Left lung (tissue), 10 donors: Measurements from ENCODE around the gene SVIL. TPM values are rescaled to one million over a fixed set of nuclear protein-coding genes. Genes with fewer than 3 reads are reported as not detected.
"Not testable (repeated sequence)": the region's sequence is repeated elsewhere in the genome, so short reads cannot be mapped to it uniquely, and the experiment has no call there.

Experiments
- ATAC-seq: fragments of 200-7000 bp; cut with Tn5 transposase; one replicate; pipeline ENCODE4 v1.9.1; 2020; ENCODE audit warnings: moderate library complexity
- DNase-seq, 4 donors: peaks; one replicate each; pipeline ENCODE4 v3.0.0-alpha.2; 2013 to 2020
- H3K27ac ChIP-seq, 2 donors: fragments of 200-600 bp; sonication (generic) in 1 of 2; one replicate each; pipeline versions ENCODE4 v1.5.0 to v1.8.0; 2020 to 2021
- H3K27me3 ChIP-seq, 2 donors: fragments of 200-600 bp; sonication (generic) in 1 of 2; one replicate each; pipeline versions ENCODE4 v1.5.0 to v1.8.0; 2020 to 2021
- H3K36me3 ChIP-seq, 2 donors: fragments of 200-600 bp; sonication (generic) in 1 of 2; one replicate each; pipeline versions ENCODE4 v1.5.0 to v1.8.0; 2020 to 2021
- H3K4me1 ChIP-seq, 2 donors: fragments of 200-600 bp; one replicate each; pipeline ENCODE4 v1.8.0; 2021
- H3K4me3 ChIP-seq, 2 donors: fragments of 200-600 bp; sonication (generic) in 1 of 2; one replicate each; pipeline versions ENCODE4 v1.5.0 to v1.8.0; 2020 to 2021; ENCODE audit warnings: mild to moderate bottlenecking in 1 of 2
- H3K9me3 ChIP-seq, 2 donors: fragments of 200-600 bp; sonication (generic) in 1 of 2; one replicate each; pipeline versions ENCODE4 v1.5.0 to v1.8.0; 2020 to 2021
- intact Hi-C, 2 donors: fragments of 100-400 bp; cut with DNase I; formaldehyde crosslinking; loops; one replicate each; pipeline versions ENCODE4 v1.11.2 to v1.14.2; 2022
- polyA plus RNA-seq, 6 donors: library from polyadenylated mRNA; unstranded; fragments of 120-200 nt; gene quantifications; one replicate each; pipeline ENCODE4 v1.2.1, GENCODE V29; 2013; ENCODE audit not compliant: insufficient read length in 6 of 6
- total RNA-seq, 2 donors: library from RNA; stranded (reverse); fragmentation: NEBNext Ultra II Directional; extraction: Animal tissue kit (Norgen Biotek cat#: 25700); gene quantifications; one replicate each; pipeline ENCODE4 v1.2.1, GENCODE V29; 2021
- TF ChIP-seq, protein P1 (sequence below), 2 donors: fragments of 200-600 bp; sonication (generic) in 1 of 2; IDR thresholded peaks; one replicate each; pipeline versions ENCODE4 v1.5.0 to v1.8.0; 2021; ENCODE audit warnings: antibody characterized with exemption in 2 of 2
- donor health status: DM: no; HTN: yes; CAD: no.
- donor health status: DM: no; HTN: no; CAD: no.

SVIL gene
- total and polyA plus RNA-seq, 8 donors = 49.3 to 103 (median 54.9) TPM

DNA sequence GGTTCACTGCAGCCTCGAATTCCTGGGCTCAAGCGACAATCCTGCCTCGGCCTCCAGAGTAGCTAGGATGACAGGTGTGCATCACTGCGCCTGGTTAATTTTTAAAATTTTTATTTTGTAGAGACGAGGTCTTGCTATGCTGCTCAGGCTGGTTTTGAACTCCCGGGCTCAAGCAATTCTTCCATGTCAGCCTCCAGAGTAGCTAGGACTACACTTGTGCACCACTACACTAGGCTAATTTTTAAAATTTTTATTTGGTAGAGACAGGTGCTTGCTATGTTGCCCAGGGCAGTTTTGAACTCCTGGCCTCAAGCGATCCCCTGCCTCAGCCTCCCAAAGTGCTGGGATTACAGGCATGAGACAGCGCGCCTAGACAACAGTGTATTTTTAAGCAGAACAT is 120.5 kb downstream of the SVIL start:
- intact Hi-C loops = no loop called here
- H3K4me3 ChIP-seq = no peak overlapping the region
- H3K9me3 ChIP-seq = no peaks in the 10 kb centered on the region
- TF ChIP-seq, protein P1, sequence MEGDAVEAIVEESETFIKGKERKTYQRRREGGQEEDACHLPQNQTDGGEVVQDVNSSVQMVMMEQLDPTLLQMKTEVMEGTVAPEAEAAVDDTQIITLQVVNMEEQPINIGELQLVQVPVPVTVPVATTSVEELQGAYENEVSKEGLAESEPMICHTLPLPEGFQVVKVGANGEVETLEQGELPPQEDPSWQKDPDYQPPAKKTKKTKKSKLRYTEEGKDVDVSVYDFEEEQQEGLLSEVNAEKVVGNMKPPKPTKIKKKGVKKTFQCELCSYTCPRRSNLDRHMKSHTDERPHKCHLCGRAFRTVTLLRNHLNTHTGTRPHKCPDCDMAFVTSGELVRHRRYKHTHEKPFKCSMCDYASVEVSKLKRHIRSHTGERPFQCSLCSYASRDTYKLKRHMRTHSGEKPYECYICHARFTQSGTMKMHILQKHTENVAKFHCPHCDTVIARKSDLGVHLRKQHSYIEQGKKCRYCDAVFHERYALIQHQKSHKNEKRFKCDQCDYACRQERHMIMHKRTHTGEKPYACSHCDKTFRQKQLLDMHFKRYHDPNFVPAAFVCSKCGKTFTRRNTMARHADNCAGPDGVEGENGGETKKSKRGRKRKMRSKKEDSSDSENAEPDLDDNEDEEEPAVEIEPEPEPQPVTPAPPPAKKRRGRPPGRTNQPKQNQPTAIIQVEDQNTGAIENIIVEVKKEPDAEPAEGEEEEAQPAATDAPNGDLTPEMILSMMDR (IDR thresholded peaks at IDR 0.05) = no peak
- DNase-seq = no peak
- ATAC-seq = no peak
- no peaks in the 10 kb centered on the region for H3K27me3 ChIP-seq
- no peaks in the 10 kb centered on the region for H3K4me1 ChIP-seq
- no peak overlapping the region for H3K27ac ChIP-seq
- H3K36me3 ChIP-seq = peaks cover 0 to 66% of the 10 kb centered on the region in 2 donors

DNA sequence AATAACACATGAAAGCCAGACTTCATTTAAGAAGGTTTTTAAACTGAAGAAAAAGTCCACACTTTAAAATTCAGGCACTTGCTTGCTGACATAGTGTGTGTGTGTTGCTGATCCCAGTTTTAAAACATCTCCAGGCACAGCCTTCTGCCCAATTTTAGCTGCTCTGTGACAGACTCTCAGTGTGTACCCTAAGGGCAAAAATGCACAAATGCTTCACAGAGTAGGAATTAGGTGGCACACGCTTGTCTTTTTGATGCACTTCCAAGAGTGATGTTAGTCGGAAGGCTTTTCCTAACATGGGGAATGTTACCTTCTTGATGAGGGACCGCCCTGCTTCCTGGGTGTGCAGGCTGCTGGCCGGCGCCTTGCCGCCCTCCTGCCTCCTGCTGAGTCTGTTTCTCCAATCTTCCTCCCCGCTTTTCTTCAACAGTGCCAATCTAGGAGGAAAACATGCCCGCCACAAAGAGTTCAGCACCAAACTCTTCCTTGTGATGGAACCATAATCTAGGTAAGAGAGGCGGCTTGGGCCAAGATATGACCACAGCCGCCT is 122.3 kb downstream of the SVIL start:
- H3K4me3 ChIP-seq = no peak overlapping the region
- no peaks in the 10 kb centered on the region for H3K27me3 ChIP-seq
- ATAC-seq (no peak), DNase-seq (no peak)
- no peaks in the 10 kb centered on the region for H3K9me3 ChIP-seq
- intact Hi-C loops = no loop called here
- TF ChIP-seq, protein P1 (IDR thresholded peaks at IDR 0.05) = no peak
- peaks cover 0 to 52% of the 10 kb centered on the region in 2 donors for H3K36me3 ChIP-seq
- no peak overlapping the region for H3K27ac ChIP-seq
- H3K4me1 ChIP-seq = no peaks in the 10 kb centered on the region

- H3K27ac ChIP-seq, DNase-seq, H3K4me1 ChIP-seq, intact Hi-C loops, H3K27me3 ChIP-seq, H3K9me3 ChIP-seq, ATAC-seq, H3K4me3 ChIP-seq: not testable (repeated sequence)
- peaks cover 0 to 45% of the 10 kb centered on the region in 2 donors for H3K36me3 ChIP-seq
Observed at GRCh38 chr10:29511806-29512205, 123.0 kb downstream of the SVIL start.

GRCh38 chr10:29510483-29511157 is 124.2 kb downstream of the SVIL start:
- H3K4me1 ChIP-seq, H3K4me3 ChIP-seq, H3K27ac ChIP-seq, H3K9me3 ChIP-seq, DNase-seq, H3K27me3 ChIP-seq, ATAC-seq, intact Hi-C loops: not testable (repeated sequence)
- H3K36me3 ChIP-seq = peaks cover 0 to 34% of the 10 kb centered on the region in 2 donors

- no peaks in the 10 kb centered on the region for H3K4me1 ChIP-seq
- TF ChIP-seq, protein P1 (IDR thresholded peaks at IDR 0.05) = no peak
- H3K4me3 ChIP-seq = no peak overlapping the region
- no peak overlapping the region for H3K27ac ChIP-seq
- DNase-seq (no peak), ATAC-seq (peak; percentile 45)
- intact Hi-C loops = no loop called here
- no peaks in the 10 kb centered on the region for H3K27me3 ChIP-seq
- H3K36me3 ChIP-seq = peaks cover 0 to 40% of the 10 kb centered on the region in 2 donors
- H3K9me3 ChIP-seq = no peaks in the 10 kb centered on the region
Observed at GRCh38 chr10:29508554-29509244, 126.1 kb downstream of the SVIL start.

DNA sequence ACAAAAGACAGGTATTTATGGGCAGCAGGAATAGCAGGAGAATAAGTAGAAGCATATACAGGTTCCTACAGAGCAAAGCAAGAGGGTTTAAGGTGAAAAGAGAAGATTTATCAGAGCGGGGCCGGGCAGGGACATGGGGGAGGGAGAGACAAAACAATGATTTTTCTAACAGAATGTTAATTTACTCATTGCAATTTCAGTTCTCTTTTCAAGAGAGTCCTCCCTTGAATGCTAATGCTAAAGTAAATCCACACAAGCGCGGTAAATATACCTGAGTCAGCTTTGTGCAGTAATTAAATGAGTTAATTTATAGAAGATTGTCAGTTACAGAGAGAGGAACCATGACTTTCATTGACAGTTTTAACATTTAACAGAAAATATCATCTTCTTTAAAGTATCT is 127.0 kb downstream of the SVIL start:
- H3K4me3 ChIP-seq, H3K4me1 ChIP-seq, ATAC-seq, H3K9me3 ChIP-seq, intact Hi-C loops, H3K27me3 ChIP-seq, H3K27ac ChIP-seq, DNase-seq: not testable (repeated sequence)
- H3K36me3 ChIP-seq = peaks cover 0 to 38% of the 10 kb centered on the region in 2 donors

GRCh38 chr10:29506324-29506921 is 128.3 kb downstream of the SVIL start:
- H3K4me3 ChIP-seq, H3K4me1 ChIP-seq, H3K27ac ChIP-seq, intact Hi-C loops, ATAC-seq, DNase-seq, H3K9me3 ChIP-seq, H3K27me3 ChIP-seq: not testable (repeated sequence)
- H3K36me3 ChIP-seq = peaks cover 0 to 25% of the 10 kb centered on the region in 2 donors
